HepG2 (cell line): Measurements from ENCODE around the gene PRSS53. TPM values are rescaled to one million over a fixed set of nuclear protein-coding genes. Genes with fewer than 3 reads are reported as not detected.

Source experiments
- CAMTA2 ChIP-seq: sonication (generic); formaldehyde crosslinking; IDR thresholded peaks from 2 replicates; pipeline ENCODE4 v1.4.0; 2020; ENCODE audit warnings: mild to moderate bottlenecking, missing genetic modification reagents, borderline replicate concordance
- ETV5 ChIP-seq: IDR thresholded peaks from 2 replicates; pipeline ENCODE4 v1.6.1; 2018; ENCODE audit warnings: missing biosample characterization, missing genetic modification reagents, inconsistent platforms, borderline replicate concordance
- ISX ChIP-seq: sonication (generic); formaldehyde crosslinking; conservative IDR thresholded peaks from 2 replicates; pipeline ENCODE4 v1.5.0; 2020; ENCODE audit warnings: missing genetic modification reagents
- KDM2A ChIP-seq: sonication (generic); formaldehyde crosslinking; IDR thresholded peaks from 2 replicates; pipeline ENCODE4 v1.4.0; 2020; ENCODE audit warnings: low read depth, missing genetic modification reagents, borderline replicate concordance
- KLF9 ChIP-seq: IDR thresholded peaks from 2 replicates; pipeline ENCODE4 v1.6.1; 2016; ENCODE audit warnings: low read depth
- LCORL ChIP-seq, 2 experiments: fragments of 450-650 bp in 1 of 2; sonication (generic) in 1 of 2; formaldehyde crosslinking in 1 of 2; IDR thresholded peaks; 2 replicates each; pipeline versions ENCODE4 v1.5.0 to v1.6.1; 2017 to 2020; ENCODE audit warnings: antibody characterized with exemption in 1 of 2, missing genetic modification reagents in 1 of 2
- RBM22 ChIP-seq: fragments of 200-400 bp; formaldehyde crosslinking; optimal IDR thresholded peaks from 2 replicates; pipeline ENCODE3; 2017; ENCODE audit warnings: mild to moderate bottlenecking, low read length, moderate library complexity
- SIN3A ChIP-seq: IDR thresholded peaks from 2 replicates; pipeline ENCODE4 v1.6.1; 2011; ENCODE audit warnings: low read depth, mild to moderate bottlenecking, control low read depth, low read length, borderline replicate concordance
- SNAI1 ChIP-seq: sonication (generic); formaldehyde crosslinking; IDR thresholded peaks from 2 replicates; pipeline ENCODE4 v1.5.0; 2020; ENCODE audit warnings: mild to moderate bottlenecking, missing genetic modification reagents, borderline replicate concordance
- SOX13 ChIP-seq, 3 experiments: fragments of 450-650 bp in 1 of 3; sonication (generic) in 1 of 3; formaldehyde crosslinking in 1 of 3; IDR thresholded peaks in 2 of 3; conservative IDR thresholded peaks in 1 of 3; 2 replicates each; pipeline versions ENCODE4 v1.5.0 to v1.6.1; 2016 to 2020; ENCODE audit warnings: antibody characterized with exemption in 1 of 3, mild to moderate bottlenecking in 1 of 3, missing compliant biosample characterization in 1 of 3, missing genetic modification reagents in 1 of 3, moderate library complexity in 1 of 3
- SOX6 ChIP-seq, 2 experiments: fragments of 450-650 bp in 1 of 2; sonication (generic) in 1 of 2; formaldehyde crosslinking in 1 of 2; IDR thresholded peaks; 2 replicates each; pipeline versions ENCODE4 v1.4.0 to v1.6.1; 2017 to 2020; ENCODE audit warnings: antibody characterized with exemption in 1 of 2, mild to moderate bottlenecking in 1 of 2, missing genetic modification reagents in 1 of 2
- ZNF335 ChIP-seq: sonication (generic); formaldehyde crosslinking; IDR thresholded peaks from 2 replicates; pipeline ENCODE4 v1.4.0; 2020; ENCODE audit warnings: missing genetic modification reagents
- ZNF33B ChIP-seq: sonication (generic); formaldehyde crosslinking; IDR thresholded peaks from 2 replicates; pipeline ENCODE4 v1.5.1; 2020; ENCODE audit warnings: mild to moderate bottlenecking, missing genetic modification reagents
- ZNF713 ChIP-seq: sonication (generic); formaldehyde crosslinking; IDR thresholded peaks from 2 replicates; pipeline ENCODE4 v1.4.0; 2020; ENCODE audit warnings: mild to moderate bottlenecking, missing genetic modification reagents
- ZNF772 ChIP-seq: sonication (generic); formaldehyde crosslinking; IDR thresholded peaks from 2 replicates; pipeline ENCODE4 v1.5.0; 2020; ENCODE audit warnings: mild to moderate bottlenecking, missing genetic modification reagents
- polyA plus RNA-seq, 8 experiments: library from polyadenylated mRNA; depleted of rRNA in 3 of 8; stranded (reverse) in 7 of 8; unstranded in 1 of 8; fragments of >200 nt; fragmentation: Illumina TruSeq in 4 of 8; extraction: Trizol in 4 of 8; gene quantifications; 2 replicates each; pipeline versions ENCODE4 v1.2.1 to v1.2.3, GENCODE V29; 2011 to 2016; ENCODE audit warnings: low read depth in 4 of 8, missing spikeins in 1 of 8, mixed read lengths in 1 of 8; ENCODE audit not compliant: insufficient read depth in 1 of 8
- total RNA-seq, 5 experiments: library from RNA; depleted of rRNA; stranded (reverse); fragments of >200 nt; fragmentation: Illumina TruSeq; extraction: Trizol; gene quantifications; 2 replicates each; pipeline ENCODE4 v1.2.3, GENCODE V29; 2016; ENCODE audit warnings: low read depth in 1 of 5
- TF ChIP-seq, protein P1 (sequence below), 2 experiments: fragments of 450-650 bp in 1 of 2; sonication (generic) in 1 of 2; formaldehyde crosslinking in 1 of 2; IDR thresholded peaks; 2 replicates each; pipeline versions ENCODE4 v1.6.1 to v1.8.0; 2016 to 2022; ENCODE audit warnings: antibody characterized with exemption in 1 of 2, mild to moderate bottlenecking in 1 of 2, missing genetic modification reagents in 1 of 2
- TF ChIP-seq, protein P2 (sequence below): sonication (generic); formaldehyde crosslinking; IDR thresholded peaks from 2 replicates; pipeline ENCODE4 v1.4.0; 2020; ENCODE audit warnings: missing genetic modification reagents

Gene PRSS53
- total and polyA plus RNA-seq, 2 of the 13 experiments (the other 11 are each of a cell fraction or from before 2014, with no cell fraction given) = 2.2 to 7.4 TPM

DNA sequence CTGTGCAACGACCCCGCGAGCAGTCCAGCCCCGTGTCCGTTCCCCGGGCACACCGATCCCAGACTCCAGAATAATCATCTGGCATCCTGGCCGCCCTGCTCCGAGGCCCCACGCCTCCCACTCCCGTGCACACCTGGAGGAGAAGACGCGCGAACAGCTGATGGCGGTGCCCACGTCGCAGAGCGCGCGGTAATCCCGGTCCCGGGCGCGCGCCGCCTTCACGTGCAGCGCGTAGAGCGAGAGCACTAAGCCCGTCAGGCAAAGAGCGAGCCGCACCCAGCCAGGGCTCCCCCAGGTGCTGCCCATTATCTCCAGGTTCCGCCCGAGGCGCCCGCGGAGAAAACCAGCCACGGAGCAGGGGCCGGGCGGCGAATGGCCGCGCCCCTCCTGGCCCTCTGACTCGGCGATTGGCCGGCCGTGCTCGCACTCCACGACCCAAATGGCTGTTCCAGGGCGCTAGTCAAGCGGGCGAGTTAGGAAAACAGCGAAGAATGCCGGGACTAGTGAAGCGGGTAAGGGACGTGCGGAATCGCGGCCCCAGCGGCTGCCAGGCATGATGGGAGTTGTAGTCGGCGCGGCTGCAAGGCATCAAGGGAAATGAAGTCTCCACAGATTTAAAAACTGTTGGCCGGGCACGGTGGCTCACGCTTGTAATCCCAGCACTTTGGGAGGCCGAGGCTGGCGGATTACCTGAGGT is 5.8 kb upstream of the PRSS53 start, which contains the start of gene VKORC1 (continued):
- TF ChIP-seq ZNF335 (CRISPR knock-in tag) (peak; percentile 95), ISX (CRISPR knock-in tag) (peak; percentile 88; the same call in 1 of the 2 replicates), SOX6 (IDR thresholded peaks at IDR 0.05) (no peak), SOX6 (CRISPR knock-in tag; IDR thresholded peaks at IDR 0.05) (peak; percentile 73), SOX13 (IDR thresholded peaks at IDR 0.05) (no peak), SOX13 (CRISPR knock-in tag; conservative IDR thresholded peaks at IDR 0.05 in 1 of 2, IDR thresholded peaks at IDR 0.05 in 1 of 2) (peak in 1 of 2 experiments; percentile 41; a peak in 1 of 4 replicates), ZNF33B (CRISPR knock-in tag) (peak; percentile 56; the same call in 1 of the 2 replicates), ZNF772 (CRISPR knock-in tag) (peak; percentile 99), SIN3A (no peak), ETV5 (CRISPR knock-in tag) (no peak; the same call in 1 of the 2 replicates), CAMTA2 (CRISPR knock-in tag) (peak; percentile 83; the same call in 1 of the 2 replicates), KLF9 (CRISPR knock-in tag) (peak; percentile 89), ZNF713 (CRISPR knock-in tag) (no peak), KDM2A (peak; percentile 91), SNAI1 (CRISPR knock-in tag) (peak; percentile 91), LCORL (IDR thresholded peaks at IDR 0.05) (no peak), LCORL (CRISPR knock-in tag; IDR thresholded peaks at IDR 0.05) (peak; percentile 85), RBM22 (no peak)
- TF ChIP-seq, protein P1, sequence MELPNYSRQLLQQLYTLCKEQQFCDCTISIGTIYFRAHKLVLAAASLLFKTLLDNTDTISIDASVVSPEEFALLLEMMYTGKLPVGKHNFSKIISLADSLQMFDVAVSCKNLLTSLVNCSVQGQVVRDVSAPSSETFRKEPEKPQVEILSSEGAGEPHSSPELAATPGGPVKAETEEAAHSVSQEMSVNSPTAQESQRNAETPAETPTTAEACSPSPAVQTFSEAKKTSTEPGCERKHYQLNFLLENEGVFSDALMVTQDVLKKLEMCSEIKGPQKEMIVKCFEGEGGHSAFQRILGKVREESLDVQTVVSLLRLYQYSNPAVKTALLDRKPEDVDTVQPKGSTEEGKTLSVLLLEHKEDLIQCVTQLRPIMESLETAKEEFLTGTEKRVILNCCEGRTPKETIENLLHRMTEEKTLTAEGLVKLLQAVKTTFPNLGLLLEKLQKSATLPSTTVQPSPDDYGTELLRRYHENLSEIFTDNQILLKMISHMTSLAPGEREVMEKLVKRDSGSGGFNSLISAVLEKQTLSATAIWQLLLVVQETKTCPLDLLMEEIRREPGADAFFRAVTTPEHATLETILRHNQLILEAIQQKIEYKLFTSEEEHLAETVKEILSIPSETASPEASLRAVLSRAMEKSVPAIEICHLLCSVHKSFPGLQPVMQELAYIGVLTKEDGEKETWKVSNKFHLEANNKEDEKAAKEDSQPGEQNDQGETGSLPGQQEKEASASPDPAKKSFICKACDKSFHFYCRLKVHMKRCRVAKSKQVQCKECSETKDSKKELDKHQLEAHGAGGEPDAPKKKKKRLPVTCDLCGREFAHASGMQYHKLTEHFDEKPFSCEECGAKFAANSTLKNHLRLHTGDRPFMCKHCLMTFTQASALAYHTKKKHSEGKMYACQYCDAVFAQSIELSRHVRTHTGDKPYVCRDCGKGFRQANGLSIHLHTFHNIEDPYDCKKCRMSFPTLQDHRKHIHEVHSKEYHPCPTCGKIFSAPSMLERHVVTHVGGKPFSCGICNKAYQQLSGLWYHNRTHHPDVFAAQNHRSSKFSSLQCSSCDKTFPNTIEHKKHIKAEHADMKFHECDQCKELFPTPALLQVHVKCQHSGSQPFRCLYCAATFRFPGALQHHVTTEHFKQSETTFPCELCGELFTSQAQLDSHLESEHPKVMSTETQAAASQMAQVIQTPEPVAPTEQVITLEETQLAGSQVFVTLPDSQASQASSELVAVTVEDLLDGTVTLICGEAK (IDR thresholded peaks at IDR 0.05) = no peak
- TF ChIP-seq, protein P1 (CRISPR knock-in tag; IDR thresholded peaks at IDR 0.05) = 0 out of 2 replicates have a peak, but pooled peaks have one; percentile 76
- TF ChIP-seq, protein P2, sequence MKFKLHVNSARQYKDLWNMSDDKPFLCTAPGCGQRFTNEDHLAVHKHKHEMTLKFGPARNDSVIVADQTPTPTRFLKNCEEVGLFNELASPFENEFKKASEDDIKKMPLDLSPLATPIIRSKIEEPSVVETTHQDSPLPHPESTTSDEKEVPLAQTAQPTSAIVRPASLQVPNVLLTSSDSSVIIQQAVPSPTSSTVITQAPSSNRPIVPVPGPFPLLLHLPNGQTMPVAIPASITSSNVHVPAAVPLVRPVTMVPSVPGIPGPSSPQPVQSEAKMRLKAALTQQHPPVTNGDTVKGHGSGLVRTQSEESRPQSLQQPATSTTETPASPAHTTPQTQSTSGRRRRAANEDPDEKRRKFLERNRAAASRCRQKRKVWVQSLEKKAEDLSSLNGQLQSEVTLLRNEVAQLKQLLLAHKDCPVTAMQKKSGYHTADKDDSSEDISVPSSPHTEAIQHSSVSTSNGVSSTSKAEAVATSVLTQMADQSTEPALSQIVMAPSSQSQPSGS = peak; percentile 53; the same call in 1 of the 2 replicates
